Panc1 (cell line): ENCODE data around the gene DERL2.

Source experiments
- CTCF ChIP-seq: fragments of 450-650 bp; IDR thresholded peaks from 2 replicates; pipeline ENCODE4 v1.5.1; 2017; ENCODE audit warnings: mild to moderate bottlenecking
- POLR2AphosphoS5 ChIP-seq: IDR thresholded peaks from 2 replicates; pipeline ENCODE4 v1.6.1; 2012; ENCODE audit warnings: mild to moderate bottlenecking, low read depth, low read length, moderate library complexity
- REST ChIP-seq, 2 experiments: IDR thresholded peaks; 2 replicates each; pipeline ENCODE4 v1.6.1; 2011 to 2012; ENCODE audit warnings: low read depth in 2 of 2, control low read depth in 1 of 2, low read length in 1 of 2, mild to moderate bottlenecking in 1 of 2, moderate library complexity in 1 of 2; ENCODE audit not compliant: insufficient read depth in 1 of 2
- SIN3A ChIP-seq: IDR thresholded peaks from 2 replicates; pipeline ENCODE4 v1.6.1; 2012; ENCODE audit warnings: low read depth, mild to moderate bottlenecking, low read length, moderate library complexity, borderline replicate concordance; ENCODE audit not compliant: insufficient read depth
- TCF7L2 ChIP-seq: IDR thresholded peaks from 2 replicates; pipeline ENCODE4 v1.6.1; 2011; ENCODE audit warnings: mild to moderate bottlenecking, low read depth, low read length, inconsistent platforms

GRCh38 chr17:5434984-5435383, 51.0 kb downstream of the DERL2 start:
- no peak for TF ChIP-seq CTCF
- no peak for TF ChIP-seq POLR2AphosphoS5
- TF ChIP-seq REST (IDR thresholded peaks at IDR 0.05; ENCODE audit: insufficient read depth in 1 of 2, low read depth in 2 of 2, low read length in 1 of 2): no peak
- TF ChIP-seq SIN3A: no peak
- no peak for TF ChIP-seq TCF7L2
